NCI-H460 (cell line): ENCODE measurements around the gene SLC43A2. TPM values are rescaled to one million over a fixed set of nuclear protein-coding genes. Genes with fewer than 3 reads are reported as not detected.
"Not testable (repeated sequence)": the region's sequence is repeated elsewhere in the genome, so short reads cannot be mapped to it uniquely, and the experiment has no call there.

Experiments used
- DNase-seq: peaks from one replicate; pipeline ENCODE4 v3.0.0-alpha.2; 2016; ENCODE audit warnings: low read depth; ENCODE audit errors: extremely low read depth
- total RNA-seq: library from RNA; depleted of rRNA; stranded (reverse); fragments of >200 nt; shearing (Covaris generic); gene quantifications from 2 replicates; pipeline ENCODE4 v1.2.3, GENCODE V29; 2014

Gene SLC43A2
- total RNA-seq, 1 experiment from 2014 or later: 1.3 TPM

GRCh38 chr17:1591474-1592090 lies 37.1 kb downstream of the SLC43A2 start:
- no peak for DNase-seq

DNA sequence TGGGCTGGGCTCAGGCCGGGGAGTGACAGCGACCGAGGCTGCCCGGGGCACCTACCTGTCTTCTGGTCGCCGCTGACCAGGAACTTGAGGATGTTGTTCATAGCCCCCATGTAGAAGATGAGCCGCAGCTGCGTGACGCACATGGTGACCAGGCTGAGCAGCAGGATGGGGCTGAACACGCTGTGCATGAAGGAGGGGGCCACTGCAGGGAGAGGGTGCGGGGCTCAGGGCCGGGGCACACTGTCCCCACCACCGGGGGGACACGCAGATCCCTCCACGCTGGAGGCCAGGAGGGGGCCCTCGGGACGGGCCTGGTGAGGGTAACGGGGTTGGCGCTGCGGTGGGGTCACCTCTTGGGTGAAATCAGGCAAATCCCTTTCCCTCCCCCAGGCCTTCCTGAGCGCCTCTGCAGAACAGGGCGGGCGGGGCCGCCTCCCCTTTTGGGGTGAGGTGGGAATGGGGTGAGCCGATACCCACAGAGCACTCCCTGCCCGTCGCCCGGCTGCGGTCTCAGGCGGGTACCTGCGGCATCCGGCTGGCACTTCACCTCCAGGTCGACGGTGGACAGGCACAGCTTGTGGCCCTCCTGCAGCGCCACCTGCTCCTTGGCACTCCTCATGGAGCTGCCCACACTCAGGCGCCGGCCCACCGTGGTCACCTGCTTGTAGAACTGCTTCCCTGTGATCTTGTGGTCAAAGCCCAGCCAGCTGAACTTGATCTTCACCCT lies 37.7 kb downstream of the SLC43A2 start:
- DNase-seq: no peak

DNA sequence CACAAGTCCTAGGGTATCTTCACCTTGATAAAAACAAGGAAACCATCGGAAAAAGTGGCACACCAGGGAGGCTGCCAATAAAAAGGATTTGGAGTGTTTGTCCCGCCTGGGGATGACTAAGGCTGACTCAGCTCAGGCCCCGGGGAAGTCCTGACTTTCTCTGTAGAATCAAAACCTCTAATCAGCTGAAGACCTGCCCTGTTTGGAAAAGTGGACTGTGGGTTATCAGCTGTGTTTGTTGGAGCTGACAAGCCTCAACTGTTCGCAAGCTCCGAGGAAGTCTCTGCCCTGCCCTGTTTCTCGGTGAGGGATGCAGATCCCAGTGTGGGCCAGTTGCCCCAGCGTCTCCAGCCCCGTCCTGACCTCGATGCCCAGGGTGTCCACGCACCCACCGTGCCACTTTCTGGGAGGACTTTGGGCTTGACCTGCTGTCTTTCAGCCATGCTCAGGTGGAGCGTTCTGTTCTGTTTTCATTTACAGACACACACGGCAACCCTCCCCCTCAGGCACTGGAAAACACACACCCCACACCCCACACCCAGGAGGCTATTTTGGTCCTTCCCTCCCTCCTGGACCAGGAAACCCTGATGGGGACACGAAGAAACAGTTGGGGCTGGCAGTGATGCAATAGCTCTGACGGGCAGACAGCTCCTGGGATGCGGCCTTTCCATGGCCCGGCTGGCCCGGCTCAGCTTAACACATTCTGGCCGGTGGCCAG lies 38.4 kb downstream of the SLC43A2 start:
- peak; percentile 64 for DNase-seq

- no peak for DNase-seq
Measured at GRCh38 chr17:1588821-1589585, 39.6 kb downstream of the SLC43A2 start.

DNA sequence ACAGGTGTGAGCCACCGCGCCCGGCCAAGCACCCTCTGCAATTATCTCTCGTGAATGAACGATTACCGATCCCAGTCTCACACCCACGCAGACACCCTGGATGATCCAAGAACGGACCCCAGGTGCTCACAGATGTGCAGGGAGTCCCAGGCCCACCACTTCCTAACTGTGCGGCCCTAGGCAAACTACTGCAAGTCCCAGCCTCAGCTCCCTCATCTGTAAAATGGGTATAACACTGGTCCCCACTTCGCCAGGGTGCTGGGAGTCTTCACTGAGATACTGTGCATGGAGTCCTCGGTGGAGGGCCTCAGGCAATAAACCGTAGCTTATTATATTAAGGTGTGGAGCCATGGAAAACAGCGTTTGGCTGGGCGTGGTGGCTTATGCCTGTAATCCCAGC lies 44.5 kb downstream of the SLC43A2 start:
- DNase-seq: no peak

DNA sequence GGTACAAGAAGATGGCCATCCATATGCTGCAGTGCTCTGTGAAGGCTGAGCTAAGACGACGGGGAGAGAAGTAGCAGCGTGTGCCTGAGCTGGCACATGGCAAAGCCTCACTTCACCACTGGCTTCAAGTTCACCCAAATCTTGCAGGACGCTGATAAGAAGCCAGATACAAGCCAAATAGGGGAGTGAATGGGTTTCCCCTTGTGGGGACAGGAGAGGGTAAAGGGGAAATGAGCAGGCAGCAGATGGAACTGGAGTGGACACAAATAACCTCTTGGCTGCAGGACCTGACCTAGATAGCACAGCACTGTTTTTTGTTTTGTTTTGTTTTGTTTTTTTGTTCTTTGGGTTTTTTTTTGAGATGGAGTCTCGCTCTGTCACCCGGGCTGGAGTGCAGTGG lies 45.1 kb downstream of the SLC43A2 start:
- DNase-seq: no peak

DNA sequence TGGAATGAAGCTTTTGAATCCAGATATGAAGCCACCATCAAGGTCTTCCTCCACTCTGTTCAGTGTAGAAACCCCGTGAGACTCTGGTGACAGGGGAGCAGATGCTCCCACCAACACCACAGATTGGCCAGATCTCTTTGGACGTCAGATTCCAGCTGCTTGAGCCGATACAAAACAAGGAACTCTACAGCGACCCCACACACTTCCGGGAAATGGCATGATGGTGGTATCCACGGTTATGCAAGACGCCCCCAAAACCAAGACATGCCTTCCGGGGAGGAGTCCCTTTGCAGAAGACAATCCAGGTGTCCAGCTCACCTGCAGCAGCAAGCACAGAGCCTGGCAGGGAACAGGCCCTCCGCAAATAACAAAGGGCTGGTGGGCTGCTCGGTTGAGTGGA lies 46.3 kb downstream of the SLC43A2 start:
- no peak for DNase-seq

GRCh38 chr17:1580979-1581676 lies 47.5 kb downstream of the SLC43A2 start:
- no peak for DNase-seq

DNA sequence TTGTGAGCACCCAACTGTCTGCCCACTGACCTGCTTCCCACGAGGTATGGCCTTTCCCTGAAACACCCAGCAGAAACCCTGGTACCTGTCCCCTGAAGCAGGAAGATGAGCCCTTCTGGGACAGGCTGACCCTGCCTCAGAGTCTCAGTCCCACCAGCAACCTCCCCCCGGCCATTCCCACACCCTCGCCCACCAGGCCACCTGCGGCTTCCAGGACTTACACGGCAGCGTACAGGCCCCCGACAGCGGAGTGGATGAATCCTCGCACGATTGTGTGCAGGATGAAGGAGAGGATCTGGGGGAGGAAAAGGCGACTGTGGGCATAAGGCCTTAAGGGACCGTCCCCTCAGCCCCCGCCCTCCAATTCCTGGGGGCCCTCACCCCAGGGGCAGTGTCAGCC lies 50.6 kb downstream of the SLC43A2 start:
- DNase-seq: no peak

DNA sequence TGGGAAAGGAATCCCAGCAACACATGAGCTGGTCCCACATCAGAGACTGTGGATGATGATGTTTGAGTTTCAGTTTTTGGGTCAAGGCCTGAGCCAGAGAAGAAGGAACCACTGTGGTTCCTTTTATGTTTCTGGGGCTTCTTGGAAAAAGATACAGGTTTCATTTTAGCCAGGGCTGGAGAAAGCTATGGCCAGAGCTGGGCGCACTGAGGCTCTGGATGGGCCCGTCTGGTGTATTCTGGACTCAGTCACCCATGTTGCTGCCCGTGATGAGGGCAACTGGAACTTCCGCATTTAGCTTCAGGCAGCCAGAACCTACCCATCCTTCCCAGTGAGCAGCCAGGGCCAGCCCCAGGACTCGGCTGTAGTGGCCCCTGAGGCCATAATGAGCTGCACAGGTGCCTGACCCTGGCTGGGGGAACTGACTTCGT lies 51.0 kb downstream of the SLC43A2 start:
- no peak for DNase-seq

DNA sequence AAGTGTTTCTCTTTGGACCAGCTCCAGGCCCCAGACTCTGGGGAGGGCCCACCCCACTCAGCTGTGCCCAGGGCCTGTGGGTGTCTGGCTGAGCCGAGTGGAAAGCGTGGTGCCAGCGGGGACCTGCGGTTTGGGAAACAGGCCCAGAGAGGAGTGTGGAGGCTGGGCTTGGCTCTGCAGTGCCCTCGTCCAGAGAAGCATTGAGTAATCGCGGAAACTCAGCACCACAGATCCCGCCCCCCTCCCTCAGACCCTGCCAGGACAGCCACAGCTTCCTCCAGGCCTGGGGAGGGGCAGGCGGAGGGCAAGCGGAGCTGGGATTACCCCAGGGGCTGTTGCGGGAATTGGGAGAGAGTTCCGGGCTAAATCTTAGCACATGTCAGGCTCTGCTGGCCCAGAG lies 51.5 kb downstream of the SLC43A2 start:
- DNase-seq: peak; percentile 38

DNA sequence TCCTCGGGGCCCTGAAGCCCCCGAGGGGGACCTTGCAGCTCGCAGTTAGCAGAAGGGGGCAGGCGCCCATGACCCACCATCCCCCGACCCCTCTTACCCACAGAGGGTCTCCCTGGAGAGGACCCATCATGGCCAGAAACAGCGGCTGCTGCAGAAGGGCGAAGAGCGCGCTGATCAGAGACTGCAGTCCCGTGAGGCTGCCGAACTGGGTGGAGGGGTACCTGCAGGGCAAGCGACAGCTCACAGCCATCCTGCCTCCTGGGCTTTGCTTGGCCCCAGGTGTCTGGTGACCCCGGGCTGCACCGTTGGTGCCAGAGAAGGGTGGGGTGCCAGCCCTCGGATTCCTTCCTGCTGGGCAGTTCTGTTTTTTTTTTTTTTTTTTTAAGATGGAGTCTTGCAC lies 52.1 kb downstream of the SLC43A2 start:
- DNase-seq: no peak

GRCh38 chr17:1574697-1575471 lies 53.8 kb downstream of the SLC43A2 start:
- DNase-seq: no peak

GRCh38 chr17:1573932-1574696 lies 54.5 kb downstream of the SLC43A2 start:
- DNase-seq: peak; percentile 75

DNA sequence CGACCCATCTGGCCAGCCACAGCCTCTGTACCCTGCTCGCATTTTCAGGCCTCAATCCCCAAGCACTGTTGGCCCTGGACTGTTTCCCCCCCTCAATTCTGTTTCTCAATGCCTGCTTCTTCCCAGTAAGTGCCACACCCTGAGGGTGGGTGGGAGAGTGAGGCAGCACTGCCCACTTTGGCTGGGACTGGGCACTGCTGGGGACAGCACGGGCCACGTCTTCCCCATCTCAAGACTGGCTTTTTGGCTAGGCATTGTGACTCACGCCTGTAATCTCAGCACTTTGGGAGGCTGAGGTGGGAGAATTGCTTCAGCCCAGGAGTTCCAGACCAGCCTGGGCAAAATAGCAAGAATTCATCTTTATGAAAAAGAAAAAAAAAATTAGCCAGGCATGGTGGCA lies 56.0 kb downstream of the SLC43A2 start:
- DNase-seq: not testable (repeated sequence)

DNA sequence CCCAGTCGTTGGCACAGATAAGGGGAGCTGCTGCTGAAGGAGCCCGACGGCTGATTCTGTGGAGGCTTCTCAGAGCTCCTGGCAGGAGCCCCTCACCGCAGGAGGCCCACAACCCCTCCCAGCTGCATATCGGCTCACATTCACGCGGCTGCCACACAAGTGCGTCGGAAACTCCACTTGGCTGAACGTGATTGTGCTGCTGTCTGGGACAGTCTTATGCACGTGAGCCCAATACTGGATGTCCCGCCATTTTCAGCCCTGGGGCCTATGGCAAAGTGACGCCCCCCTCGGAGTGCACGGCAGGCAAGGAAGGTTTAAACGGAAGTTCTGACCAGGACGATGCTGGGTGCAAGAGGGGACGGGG lies 57.3 kb downstream of the SLC43A2 start:
- no peak for DNase-seq

DNA sequence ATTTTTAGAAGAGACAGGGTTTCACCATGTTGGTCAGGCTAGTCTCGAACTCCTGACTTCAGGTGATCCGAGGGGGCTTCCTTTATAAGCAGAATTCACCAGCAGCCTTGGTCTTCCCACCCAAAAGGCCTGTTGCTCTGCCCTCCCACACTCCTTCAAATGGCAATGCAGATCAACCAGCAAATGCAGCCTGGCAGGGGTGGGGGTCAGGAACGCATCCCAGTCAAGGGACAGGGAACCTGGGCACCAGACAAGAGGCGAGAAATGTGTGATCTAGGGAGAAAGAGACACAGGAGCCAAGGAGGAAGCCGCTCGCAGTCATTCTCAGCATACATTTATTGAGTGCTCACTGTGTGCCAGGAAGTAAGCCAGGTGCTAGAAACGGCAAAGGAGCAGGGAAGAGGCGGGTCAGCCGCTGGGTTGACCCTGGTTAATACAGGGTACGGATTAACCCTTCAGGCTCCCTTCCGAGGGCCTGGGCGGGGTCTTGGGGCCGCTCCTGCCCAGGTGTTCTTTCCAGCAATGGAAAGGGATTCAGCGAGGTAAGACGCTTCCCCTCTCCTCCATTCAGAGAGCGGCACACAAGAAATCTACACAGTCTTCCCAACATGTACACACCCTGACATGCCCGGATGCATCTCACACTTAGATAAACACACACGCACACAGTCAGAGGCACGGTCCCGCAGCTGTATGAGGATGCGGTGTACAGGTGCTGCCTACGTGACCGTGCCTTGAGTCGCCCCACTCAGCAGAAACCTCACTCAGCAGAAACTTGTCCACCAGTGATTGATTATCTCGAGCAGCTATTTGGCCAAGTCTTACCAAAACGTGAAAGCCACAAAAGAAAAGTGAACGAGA lies 59.5 kb downstream of the SLC43A2 start:
- DNase-seq: no peak
